Fibroblast of lung (primary cell): Measurements from ENCODE around the gene MIEN1.

Source experiments
- CTCF ChIP-seq, 2 donors: IDR thresholded peaks in 1 of 2; conservative IDR thresholded peaks in 1 of 2; 1 replicate in 1 of 2; 2 replicates in 1 of 2; pipeline ENCODE4 v1.5.1; 2011 to 2012; ENCODE audit warnings: low read length in 2 of 2, control low read depth in 1 of 2, inconsistent platforms in 1 of 2, low read depth in 1 of 2, mild to moderate bottlenecking in 1 of 2
- EZH2 ChIP-seq: IDR thresholded peaks from 2 replicates; pipeline ENCODE4 v1.5.1; 2012; ENCODE audit warnings: low read length, control low read depth, mild to moderate bottlenecking; ENCODE audit errors: missing control alignments

- no peak for TF ChIP-seq CTCF (conservative IDR thresholded peaks at IDR 0.05 in 1 of 2, IDR thresholded peaks at IDR 0.05 in 1 of 2; ENCODE audit: low read depth in 1 of 2, low read length in 2 of 2)
- TF ChIP-seq EZH2: no peak
Measured at GRCh38 chr17:39699818-39700147, 30.5 kb downstream of the MIEN1 start, which contains the start of gene ERBB2.
